ENCODE results near the gene FOXG1. TPM values are rescaled to one million over a fixed set of nuclear protein-coding genes. Genes with fewer than 3 reads are reported as not detected.
A peak's percentile ranks its signal among the peaks of the same experiment; 100 is the strongest.

The FOXG1 gene
- total RNA-seq, 1 donor from 2014 or later: not detected

DNA sequence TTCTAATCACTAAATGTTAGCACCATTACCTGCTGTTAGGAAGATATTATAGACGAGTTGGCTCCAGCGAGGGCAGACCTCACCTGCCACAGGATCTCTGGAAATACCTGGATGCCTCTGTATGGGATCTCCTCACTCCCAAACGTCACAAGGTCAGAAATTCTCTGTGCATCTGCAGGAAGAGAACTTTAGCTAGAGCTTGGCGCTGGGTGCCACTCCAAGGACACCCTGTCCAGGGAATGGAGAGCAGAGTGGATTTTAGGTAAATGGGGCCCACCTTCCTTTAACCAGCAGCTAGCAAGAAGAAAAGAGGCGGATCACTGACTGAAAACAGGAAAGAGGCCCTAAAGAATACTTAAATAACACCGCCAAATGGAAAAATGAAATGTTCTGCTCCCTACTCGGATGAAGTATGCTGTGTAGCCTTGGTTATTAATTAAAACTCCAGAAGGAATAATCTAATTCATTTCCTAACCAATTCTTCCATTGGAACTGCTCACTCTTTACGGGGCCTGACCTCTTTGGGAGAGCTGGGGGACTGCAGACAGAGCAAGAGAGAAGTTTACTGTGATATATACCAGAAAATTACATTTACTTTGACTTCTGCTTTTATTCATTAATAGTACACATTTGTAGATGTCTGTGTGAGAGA is 4.2 kb upstream of the FOXG1 start:
- ChIA-PET POLR2A (no interaction called here), CTCF (no interaction called here)
- no peaks in the 10 kb centered on the region for H3K36me3 Mint-ChIP-seq (ENCODE audit: low read depth)
- no peak overlapping the region for H3K4me3 Mint-ChIP-seq
- intact Hi-C loops (cut with micrococcal nuclease): no loop called here
- DNase-seq (no peak), ATAC-seq (ENCODE audit: low read depth) (no peak)
- H3K9me3 Mint-ChIP-seq: no peaks in the 10 kb centered on the region
- peaks cover 69% of the 10 kb centered on the region for H3K27me3 Mint-ChIP-seq
- TF ChIP-seq CTCF (IDR thresholded peaks at IDR 0.05): no peak
- H3K27ac Mint-ChIP-seq: no peak overlapping the region
- H3K4me1 Mint-ChIP-seq: peaks cover 8% of the 10 kb centered on the region

- Mint-ChIP-seq H3K4me1 (peaks cover 10% of the 10 kb centered on the region), H3K27me3 (peaks cover 69% of the 10 kb centered on the region), H3K9me3 (no peaks in the 10 kb centered on the region), H3K27ac (no peak overlapping the region), H3K36me3 (ENCODE audit: low read depth) (peaks cover 2% of the 10 kb centered on the region), H3K4me3 (no peak overlapping the region)
- intact Hi-C loops (cut with micrococcal nuclease): no loop called here
- POLR2A ChIA-PET: no interaction called here
- CTCF ChIA-PET: no interaction called here
- no peak for ATAC-seq (ENCODE audit: low read depth)
- no peak for TF ChIP-seq CTCF (IDR thresholded peaks at IDR 0.05)
- no peak for DNase-seq
These were observed 3.6 kb upstream of the FOXG1 start for GRCh38 chr14:28762955-28763326.

GRCh38 chr14:28763751-28764256 is 2.8 kb upstream of the FOXG1 start:
- H3K27me3 Mint-ChIP-seq: peaks cover 71% of the 10 kb centered on the region
- peaks cover 3% of the 10 kb centered on the region for H3K36me3 Mint-ChIP-seq (ENCODE audit: low read depth)
- no peak for TF ChIP-seq CTCF (IDR thresholded peaks at IDR 0.05)
- DNase-seq (no peak), ATAC-seq (ENCODE audit: low read depth) (no peak)
- CTCF ChIA-PET: interaction anchor here (1.3 kb wide), 1 partner anchor 10 kb away, joined by 3 read pairs; no protein-coding TSS in a partner anchor
- H3K4me3 Mint-ChIP-seq: no peak overlapping the region
- POLR2A ChIA-PET: no interaction called here
- H3K4me1 Mint-ChIP-seq: peaks cover 12% of the 10 kb centered on the region
- H3K9me3 Mint-ChIP-seq: peaks cover 2% of the 10 kb centered on the region
- no peak overlapping the region for H3K27ac Mint-ChIP-seq
- intact Hi-C loops (cut with micrococcal nuclease): no loop called here

GRCh38 chr14:28764257-28765160 is 2.1 kb upstream of the FOXG1 start:
- Mint-ChIP-seq H3K36me3 (ENCODE audit: low read depth) (peaks cover 4% of the 10 kb centered on the region), H3K27ac (no peak overlapping the region), H3K27me3 (peaks cover 70% of the 10 kb centered on the region), H3K4me1 (peaks cover 12% of the 10 kb centered on the region), H3K4me3 (no peak overlapping the region), H3K9me3 (peaks cover 2% of the 10 kb centered on the region)
- DNase-seq (no peak), ATAC-seq (ENCODE audit: low read depth) (no peak)
- intact Hi-C loops (cut with micrococcal nuclease): no loop called here
- no peak for TF ChIP-seq CTCF (IDR thresholded peaks at IDR 0.05)
- ChIA-PET CTCF (interaction anchor here (1.3 kb wide), 1 partner anchor 11 kb away, joined by 3 read pairs; no protein-coding TSS in a partner anchor), POLR2A (no interaction called here)

GRCh38 chr14:28765169-28765830 is 1.3 kb upstream of the FOXG1 start:
- peaks cover 12% of the 10 kb centered on the region for H3K4me1 Mint-ChIP-seq
- ChIA-PET POLR2A (no interaction called here), CTCF (no interaction called here)
- no peak for TF ChIP-seq CTCF (IDR thresholded peaks at IDR 0.05)
- H3K27ac Mint-ChIP-seq: no peak overlapping the region
- H3K4me3 Mint-ChIP-seq: peak overlapping the region; percentile 24
- peaks cover 2% of the 10 kb centered on the region for H3K9me3 Mint-ChIP-seq
- DNase-seq: no peak
- peaks cover 4% of the 10 kb centered on the region for H3K36me3 Mint-ChIP-seq (ENCODE audit: low read depth)
- ATAC-seq (ENCODE audit: low read depth): no peak
- peaks cover 62% of the 10 kb centered on the region for H3K27me3 Mint-ChIP-seq
- intact Hi-C loops (cut with micrococcal nuclease): no loop called here
